ENCODE results near the gene CAPS2.

GRCh38 chr12:75260316-75260715 is 69.8 kb downstream of the CAPS2 start:
- TF ChIP-seq EZH2 (IDR thresholded peaks at IDR 0.05; ENCODE audit: borderline replicate concordance, control insufficient read depth, low read depth, low read length): no peak
- no peak for TF ChIP-seq HDAC2 (IDR thresholded peaks at IDR 0.05)
- TF ChIP-seq HDAC6 (IDR thresholded peaks at IDR 0.05; ENCODE audit: unreplicated experiment): no peak
- TF ChIP-seq CTCF (IDR thresholded peaks at IDR 0.05 in 2 of 3, conservative IDR thresholded peaks at IDR 0.05 in 1 of 3; ENCODE audit: control insufficient read depth in 2 of 3, extremely low read depth in 1 of 3, insufficient read depth in 1 of 3, low read depth in 3 of 3, low read length in 3 of 3): no peak
- TF ChIP-seq RCOR1 (conservative IDR thresholded peaks at IDR 0.05; ENCODE audit: low read depth, low read length): no peak
- no peak for TF ChIP-seq PBX3 (IDR thresholded peaks at IDR 0.05; ENCODE audit: insufficient replicate concordance, low read depth, low read length)
